HG03378 (cell line): ENCODE data around the gene WNT1.
A peak's percentile ranks its signal among the peaks of the same experiment; 100 is the strongest.

Source experiments
- ATAC-seq: cut with Tn5 transposase; IDR thresholded peaks from one replicate; pipeline ENCODE4 v1.9.1; 2021; ENCODE audit warnings: mild to moderate bottlenecking, moderate library complexity; ENCODE audit not compliant: unreplicated experiment

The WNT1 gene

GRCh38 chr12:48978291-48978740 lies at the start of gene WNT1:
Gene WNT1, plus strand, starts transcription at chr12:48978322. Its CDS starts 329 bp downstream, at chr12:48978651.
- ATAC-seq: no peak

DNA sequence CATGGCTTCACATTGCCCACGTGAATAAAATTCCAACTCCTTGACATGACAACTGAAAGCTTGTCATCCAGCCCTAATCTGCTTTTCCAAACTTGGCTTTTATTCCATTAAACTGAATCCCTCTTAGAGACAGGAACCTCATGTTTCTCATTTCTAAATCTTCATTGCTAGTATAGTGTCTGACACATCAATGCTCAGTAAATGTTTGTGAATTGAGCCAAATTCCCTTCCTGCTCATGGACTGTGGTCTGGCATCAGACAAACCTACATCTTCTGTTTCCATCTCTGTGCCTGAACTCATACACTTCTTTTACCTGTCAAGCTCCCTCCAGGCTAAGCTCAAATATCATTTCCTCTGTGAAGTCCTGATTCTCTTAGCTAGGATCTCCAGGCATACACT lies 48.6 kb upstream of the WNT1 start:
- ATAC-seq: no peak

- no peak for ATAC-seq
Observed at GRCh38 chr12:48930475-48930874, 47.6 kb upstream of the WNT1 start.

- no peak for ATAC-seq
Observed at GRCh38 chr12:48932878-48933277, 45.2 kb upstream of the WNT1 start.

GRCh38 chr12:48933664-48934311 lies 44.3 kb upstream of the WNT1 start:
- no peak for ATAC-seq

DNA sequence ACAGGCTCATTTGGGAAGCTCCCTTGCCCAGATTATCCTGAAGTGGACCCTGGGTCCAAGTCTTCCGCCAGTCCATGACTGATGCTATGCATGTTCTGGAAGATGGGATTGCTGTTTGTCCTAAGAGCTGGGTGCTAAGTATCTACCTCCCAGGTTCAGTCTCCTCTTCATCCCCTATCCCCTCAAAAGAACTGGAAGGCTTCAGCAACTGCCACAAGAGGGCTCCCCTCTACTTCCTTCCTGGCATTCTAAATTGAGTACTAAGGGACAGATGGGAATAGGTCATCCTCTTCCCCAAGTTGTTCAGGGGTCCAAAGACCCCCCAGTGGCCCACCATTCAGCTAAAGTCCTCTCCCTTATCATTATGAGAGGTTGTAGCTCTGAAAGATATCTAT lies 43.8 kb upstream of the WNT1 start:
- no peak for ATAC-seq

DNA sequence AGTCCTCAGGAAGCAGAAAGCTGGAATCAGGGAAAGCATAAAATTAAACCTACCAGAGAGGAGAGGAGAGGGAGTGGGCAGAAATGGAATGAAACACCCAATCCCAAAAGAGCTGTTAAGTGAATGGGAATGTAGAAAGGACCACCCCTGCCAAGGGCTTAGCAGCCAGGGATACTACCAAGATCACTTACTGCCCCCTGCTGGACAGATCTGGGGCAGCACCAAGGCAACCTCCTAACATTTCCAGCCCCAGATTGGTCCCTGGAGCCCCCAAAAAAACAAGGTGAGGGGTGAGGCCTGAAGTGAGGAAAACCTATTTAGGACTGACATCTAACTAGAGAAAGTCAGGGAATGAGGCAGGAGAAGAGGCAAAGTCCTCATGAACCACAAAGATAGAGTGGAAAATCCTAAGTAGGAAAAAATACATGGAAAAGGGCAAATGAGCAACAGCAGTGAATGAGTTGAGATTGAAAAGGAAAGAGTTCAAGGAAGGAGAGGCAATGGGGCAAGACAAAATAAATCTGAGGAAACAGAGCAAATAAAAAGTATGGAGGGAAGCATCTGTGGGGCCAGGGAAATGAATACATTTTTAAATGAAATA lies 41.6 kb upstream of the WNT1 start:
- ATAC-seq: no peak

DNA sequence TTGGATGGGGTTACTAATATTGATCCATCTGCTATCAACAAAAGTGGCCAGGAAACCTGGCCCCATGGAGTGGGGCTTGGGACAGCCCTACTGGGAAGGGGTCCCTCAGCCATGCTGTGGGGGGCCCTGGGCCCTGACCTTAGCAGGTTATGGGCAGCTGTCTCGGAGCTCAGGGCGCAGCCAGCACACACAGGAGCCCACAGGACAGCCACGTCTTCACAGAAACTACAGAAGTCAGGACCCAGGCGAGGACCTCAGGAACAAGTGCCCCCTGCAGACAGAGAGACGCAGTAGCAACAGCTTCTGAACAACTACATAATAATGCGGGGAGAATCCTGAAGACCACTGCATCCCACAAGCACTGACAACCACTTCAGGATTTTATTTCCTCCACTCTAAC lies 41.0 kb upstream of the WNT1 start:
- no peak for ATAC-seq

DNA sequence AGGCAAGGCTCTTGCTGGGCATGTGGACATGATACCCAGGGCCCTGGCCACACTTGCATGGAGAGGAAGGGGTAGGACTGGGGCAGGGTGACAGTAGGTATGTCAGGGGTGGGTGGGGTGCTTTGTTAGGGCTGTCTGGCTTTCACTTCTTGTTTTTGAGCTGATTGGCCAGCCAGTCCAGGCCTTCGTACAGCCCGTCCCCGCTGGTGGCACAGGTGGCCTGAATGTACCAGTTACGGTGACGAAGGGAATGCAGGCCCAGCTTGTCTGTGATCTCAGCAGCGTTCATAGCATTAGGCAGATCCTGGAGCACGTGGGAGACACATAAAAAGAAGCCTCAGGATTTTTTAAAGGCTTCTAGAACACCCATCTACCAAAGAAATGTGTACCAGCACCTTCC lies 39.3 kb upstream of the WNT1 start:
- no peak for ATAC-seq

GRCh38 chr12:48940181-48940580 lies 37.9 kb upstream of the WNT1 start:
- ATAC-seq: no peak

GRCh38 chr12:48943221-48943620 lies 34.9 kb upstream of the WNT1 start:
- no peak for ATAC-seq

GRCh38 chr12:48946205-48946604 lies 31.9 kb upstream of the WNT1 start:
- ATAC-seq: no peak

GRCh38 chr12:48946943-48947342 lies 31.2 kb upstream of the WNT1 start:
- ATAC-seq: no peak

DNA sequence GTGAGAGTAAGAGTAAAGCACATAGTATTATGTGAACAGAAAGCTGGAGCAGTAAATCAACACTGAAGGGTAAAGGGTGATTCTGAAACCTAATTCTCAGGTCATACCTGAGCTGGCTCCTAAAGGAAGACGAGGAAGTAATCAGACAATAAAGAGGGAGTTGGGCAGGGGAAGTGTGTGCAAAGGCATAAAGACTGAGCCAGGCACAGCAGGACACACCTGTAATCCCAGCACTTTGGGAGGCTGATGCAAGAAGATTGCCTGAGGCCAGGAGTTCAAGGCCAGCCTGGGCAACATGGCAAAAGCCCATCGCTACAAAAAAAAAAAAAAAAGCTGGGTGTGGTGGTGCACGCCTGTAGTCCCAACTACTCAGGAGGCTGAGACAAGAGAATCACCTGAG lies 30.4 kb upstream of the WNT1 start:
- no peak for ATAC-seq

DNA sequence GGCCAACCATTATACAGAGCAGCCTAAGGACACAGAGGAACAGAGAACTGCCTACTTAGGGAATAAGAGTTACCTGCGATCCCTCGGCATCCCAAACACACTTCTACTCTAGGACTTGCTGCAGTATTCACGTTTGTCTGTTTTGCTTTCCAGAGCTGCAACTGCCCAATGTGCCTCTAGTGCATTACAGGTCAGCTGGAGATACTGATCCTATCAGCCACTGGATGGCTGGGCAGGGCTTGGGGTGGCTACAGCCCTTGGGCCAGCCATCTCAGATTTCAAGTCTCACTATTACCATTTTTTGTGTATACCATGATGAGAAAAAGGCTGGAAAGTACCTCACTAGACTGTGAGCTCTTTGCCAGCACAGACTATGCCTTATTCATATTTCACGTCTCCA lies 25.4 kb upstream of the WNT1 start:
- no peak for ATAC-seq

DNA sequence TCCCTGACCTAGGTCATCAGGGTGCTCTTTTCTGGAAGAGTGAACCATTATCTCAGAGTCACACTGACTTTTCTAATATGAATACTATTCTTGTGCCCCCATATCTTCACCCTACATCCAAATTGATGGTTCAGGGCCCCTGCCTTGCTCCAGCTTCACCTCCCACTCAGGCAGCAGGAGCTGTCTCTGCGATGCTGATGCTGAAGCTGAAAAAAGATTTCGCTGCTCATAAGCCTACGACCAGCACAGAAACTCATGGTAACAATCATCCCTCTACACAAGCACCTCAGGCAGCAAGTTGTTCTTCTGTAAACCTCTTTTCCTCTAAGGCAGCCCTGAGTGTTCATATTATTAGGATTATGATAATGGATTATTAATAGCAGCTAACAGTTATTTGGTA lies 24.1 kb upstream of the WNT1 start:
- ATAC-seq: no peak

GRCh38 chr12:48954841-48955501 lies 23.2 kb upstream of the WNT1 start:
- no peak for ATAC-seq

GRCh38 chr12:48956279-48957140 lies 21.6 kb upstream of the WNT1 start:
- ATAC-seq: no peak

DNA sequence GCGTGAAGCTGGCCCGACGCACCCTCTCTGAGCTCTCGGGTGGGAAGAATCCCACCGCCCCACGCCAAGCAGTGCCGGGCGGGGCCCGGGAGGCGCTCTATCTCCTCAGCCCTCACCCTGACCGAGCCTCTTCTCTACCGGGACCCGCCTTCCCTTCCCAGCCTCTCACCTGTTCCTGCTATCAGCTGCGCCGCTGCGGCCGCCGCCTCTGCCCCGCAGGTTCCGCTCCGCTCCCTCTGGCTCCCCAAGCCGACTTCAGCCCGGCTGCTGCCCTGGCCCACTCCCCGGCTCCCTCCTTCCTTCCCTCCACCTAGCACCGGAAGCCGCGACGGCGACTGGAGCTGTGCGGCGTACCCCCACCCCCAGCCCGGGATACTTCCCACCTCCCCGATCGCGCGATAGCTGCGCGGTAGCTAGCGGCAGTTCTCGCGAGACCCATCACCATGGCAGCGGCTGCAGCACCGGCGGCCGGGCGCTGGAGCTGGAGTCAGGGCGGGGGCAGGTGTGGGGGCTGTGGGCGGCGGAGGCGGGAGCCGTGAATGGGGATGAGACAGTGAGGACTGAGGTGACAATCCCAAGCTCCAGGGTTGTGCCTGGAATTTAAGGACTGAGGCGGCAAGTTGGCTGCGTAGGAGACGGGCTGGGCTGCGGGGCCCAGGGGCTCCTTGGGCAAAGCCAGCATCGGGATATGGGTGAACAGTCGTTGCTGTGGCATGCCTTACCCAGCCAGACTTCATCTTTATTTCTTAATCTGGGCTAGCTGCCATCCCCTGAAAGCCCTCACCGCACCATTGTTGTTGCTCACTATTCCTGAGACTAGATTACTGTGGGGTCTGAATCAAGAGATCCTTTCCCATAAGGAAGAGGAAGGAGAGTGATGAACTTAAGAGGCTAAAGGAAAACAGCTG lies 20.7 kb upstream of the WNT1 start, which contains the start of gene ARF3:
TSS of gene ARF3 (minus strand) at position 347 of the 908 bp plus-strand sequence. CDS start 16,392 bp downstream, outside the sequence.
- peak; percentile 56 for ATAC-seq

DNA sequence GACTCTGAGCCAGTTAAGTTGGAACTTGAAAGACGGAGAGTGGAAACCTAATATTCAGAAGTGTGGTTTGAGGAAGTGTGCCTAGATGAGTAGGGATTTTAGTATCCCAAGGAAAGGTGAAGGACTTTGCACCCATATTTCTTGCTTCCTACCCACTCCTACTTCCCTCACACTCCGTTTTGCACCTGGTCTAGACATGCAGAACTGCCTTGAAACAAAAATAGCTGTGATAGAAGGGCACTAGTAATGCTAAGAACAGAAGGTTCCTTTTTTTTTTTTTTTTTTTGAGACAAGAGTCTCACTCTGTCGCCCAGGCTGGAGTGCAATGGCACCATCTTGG lies 20.1 kb upstream of the WNT1 start:
- no peak for ATAC-seq
